Epithelial cell of esophagus (primary cell): ENCODE data around the gene MIA.
"Not testable (repeated sequence)": the region's sequence is repeated elsewhere in the genome, so short reads cannot be mapped to it uniquely, and the experiment has no call there.

Experiments used
- DNase-seq: peaks from one replicate; pipeline ENCODE4 v3.0.0; 2010; ENCODE audit warnings: low read depth
- H3K4me3 ChIP-seq: 2 replicates; pipeline ENCODE4 v1.5.1; 2011; ENCODE audit warnings: mild to moderate bottlenecking, low read length, control low read depth
- TF ChIP-seq, protein P1 (sequence below): IDR thresholded peaks from 2 replicates; pipeline ENCODE4 v1.5.1; 2011; ENCODE audit warnings: low read depth, mild to moderate bottlenecking, low read length, control low read depth, inconsistent platforms; ENCODE audit not compliant: insufficient read depth; ENCODE audit errors: missing control alignments

MIA gene

DNA sequence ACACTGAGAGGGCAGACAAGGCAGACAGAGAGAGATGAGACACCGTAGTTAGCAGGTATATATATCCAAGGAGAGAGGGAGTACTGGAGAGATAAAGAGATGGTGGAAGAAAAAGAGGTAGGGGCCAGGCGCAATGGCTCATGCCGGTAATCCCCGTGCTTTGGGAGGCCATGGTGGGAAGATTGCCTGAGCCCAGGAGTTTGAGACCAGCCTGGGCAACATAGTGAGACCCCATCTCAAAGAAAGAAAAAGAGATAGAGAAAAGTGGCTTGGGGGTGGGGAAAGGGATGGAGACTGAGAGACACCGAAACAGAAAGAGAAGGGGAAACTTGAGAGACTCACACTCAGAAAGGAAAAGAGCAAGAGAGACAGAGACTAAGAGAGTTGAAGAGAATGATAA lies 5.3 kb downstream of the MIA start:
- TF ChIP-seq, protein P1, sequence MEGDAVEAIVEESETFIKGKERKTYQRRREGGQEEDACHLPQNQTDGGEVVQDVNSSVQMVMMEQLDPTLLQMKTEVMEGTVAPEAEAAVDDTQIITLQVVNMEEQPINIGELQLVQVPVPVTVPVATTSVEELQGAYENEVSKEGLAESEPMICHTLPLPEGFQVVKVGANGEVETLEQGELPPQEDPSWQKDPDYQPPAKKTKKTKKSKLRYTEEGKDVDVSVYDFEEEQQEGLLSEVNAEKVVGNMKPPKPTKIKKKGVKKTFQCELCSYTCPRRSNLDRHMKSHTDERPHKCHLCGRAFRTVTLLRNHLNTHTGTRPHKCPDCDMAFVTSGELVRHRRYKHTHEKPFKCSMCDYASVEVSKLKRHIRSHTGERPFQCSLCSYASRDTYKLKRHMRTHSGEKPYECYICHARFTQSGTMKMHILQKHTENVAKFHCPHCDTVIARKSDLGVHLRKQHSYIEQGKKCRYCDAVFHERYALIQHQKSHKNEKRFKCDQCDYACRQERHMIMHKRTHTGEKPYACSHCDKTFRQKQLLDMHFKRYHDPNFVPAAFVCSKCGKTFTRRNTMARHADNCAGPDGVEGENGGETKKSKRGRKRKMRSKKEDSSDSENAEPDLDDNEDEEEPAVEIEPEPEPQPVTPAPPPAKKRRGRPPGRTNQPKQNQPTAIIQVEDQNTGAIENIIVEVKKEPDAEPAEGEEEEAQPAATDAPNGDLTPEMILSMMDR, result no peak
- no peak for DNase-seq
- H3K4me3 ChIP-seq, result no peak overlapping the region

DNA sequence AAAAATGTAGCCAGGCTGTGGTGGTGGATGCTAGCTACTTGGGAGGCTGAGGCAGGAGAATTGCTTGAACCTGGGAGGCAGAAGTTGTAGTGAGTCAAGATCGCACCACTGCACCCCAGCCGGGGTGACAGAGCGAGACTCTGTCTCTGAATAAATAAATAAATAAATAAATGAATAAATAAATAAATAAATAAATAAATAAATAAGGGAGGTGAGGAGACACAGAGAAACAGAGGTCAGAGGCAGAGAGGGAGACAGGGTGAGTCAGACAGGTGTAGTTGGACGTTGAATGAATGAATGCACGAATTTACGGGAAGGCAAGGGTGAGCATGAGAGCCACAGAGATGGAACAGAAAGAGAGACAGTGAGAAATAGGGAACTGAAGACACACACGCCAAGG lies 5.8 kb downstream of the MIA start:
- H3K4me3 ChIP-seq, result no peak overlapping the region
- no peak for DNase-seq
- TF ChIP-seq, protein P1, result no peak

DNA sequence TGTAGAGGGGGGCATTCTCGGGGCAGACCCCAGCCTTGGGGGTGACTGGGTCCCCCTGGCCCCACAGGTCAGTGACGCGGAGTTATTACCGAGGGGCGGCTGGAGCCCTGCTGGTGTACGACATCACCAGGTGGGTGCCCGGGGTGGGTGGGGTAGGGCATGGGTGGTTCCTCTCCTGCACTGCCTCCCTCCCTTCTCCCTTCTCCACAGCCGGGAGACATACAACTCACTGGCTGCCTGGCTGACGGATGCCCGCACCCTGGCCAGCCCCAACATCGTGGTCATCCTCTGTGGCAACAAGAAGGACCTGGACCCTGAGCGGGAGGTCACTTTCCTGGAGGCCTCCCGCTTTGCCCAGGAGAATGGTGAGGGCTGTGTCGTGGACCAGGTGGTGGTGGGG lies 8.4 kb downstream of the MIA start:
- no peak for DNase-seq
- TF ChIP-seq, protein P1, result no peak
- H3K4me3 ChIP-seq, result no peak overlapping the region

DNA sequence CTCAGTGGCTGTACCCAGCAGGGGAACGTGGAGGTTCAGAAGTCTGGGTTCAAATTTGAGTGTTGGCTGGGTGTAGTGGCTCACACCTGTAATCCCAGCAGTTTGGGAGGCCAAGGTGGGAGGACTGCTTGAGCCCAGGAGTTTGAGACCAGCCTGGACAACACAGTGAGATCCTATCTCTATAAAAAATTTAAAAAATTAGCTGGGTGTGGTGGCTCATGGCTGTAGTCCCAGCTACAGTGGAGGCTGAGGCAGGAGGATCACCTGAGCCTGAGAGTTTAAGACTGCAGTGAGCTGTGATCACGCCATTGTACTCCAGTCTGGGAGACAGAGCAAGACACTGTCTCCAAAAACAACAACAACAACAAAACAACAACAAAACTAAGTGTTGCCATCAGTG lies 8.8 kb downstream of the MIA start:
- DNase-seq, H3K4me3 ChIP-seq: not testable (repeated sequence)

DNA sequence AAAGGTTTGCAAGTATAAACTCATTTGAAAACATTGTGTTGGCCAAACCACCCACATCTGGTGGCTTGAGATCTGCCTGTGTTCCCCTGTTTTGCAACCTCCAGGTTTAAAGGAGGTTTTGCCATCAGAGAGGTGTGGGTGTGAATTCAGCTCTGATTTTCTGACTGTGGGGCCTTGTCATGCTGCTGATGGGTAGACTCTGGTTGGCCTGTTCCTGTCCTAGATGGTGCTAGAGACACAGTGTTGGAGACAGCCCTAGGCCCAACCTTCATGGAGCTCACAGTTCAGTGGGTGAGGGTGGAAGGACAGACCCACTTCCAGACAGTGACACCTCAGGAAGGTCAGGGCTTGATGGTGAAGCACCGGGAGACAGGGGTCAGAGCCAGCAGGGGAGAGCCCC lies 10.2 kb downstream of the MIA start:
- no peak for DNase-seq
- TF ChIP-seq, protein P1, result no peak
- H3K4me3 ChIP-seq, result no peak overlapping the region

DNA sequence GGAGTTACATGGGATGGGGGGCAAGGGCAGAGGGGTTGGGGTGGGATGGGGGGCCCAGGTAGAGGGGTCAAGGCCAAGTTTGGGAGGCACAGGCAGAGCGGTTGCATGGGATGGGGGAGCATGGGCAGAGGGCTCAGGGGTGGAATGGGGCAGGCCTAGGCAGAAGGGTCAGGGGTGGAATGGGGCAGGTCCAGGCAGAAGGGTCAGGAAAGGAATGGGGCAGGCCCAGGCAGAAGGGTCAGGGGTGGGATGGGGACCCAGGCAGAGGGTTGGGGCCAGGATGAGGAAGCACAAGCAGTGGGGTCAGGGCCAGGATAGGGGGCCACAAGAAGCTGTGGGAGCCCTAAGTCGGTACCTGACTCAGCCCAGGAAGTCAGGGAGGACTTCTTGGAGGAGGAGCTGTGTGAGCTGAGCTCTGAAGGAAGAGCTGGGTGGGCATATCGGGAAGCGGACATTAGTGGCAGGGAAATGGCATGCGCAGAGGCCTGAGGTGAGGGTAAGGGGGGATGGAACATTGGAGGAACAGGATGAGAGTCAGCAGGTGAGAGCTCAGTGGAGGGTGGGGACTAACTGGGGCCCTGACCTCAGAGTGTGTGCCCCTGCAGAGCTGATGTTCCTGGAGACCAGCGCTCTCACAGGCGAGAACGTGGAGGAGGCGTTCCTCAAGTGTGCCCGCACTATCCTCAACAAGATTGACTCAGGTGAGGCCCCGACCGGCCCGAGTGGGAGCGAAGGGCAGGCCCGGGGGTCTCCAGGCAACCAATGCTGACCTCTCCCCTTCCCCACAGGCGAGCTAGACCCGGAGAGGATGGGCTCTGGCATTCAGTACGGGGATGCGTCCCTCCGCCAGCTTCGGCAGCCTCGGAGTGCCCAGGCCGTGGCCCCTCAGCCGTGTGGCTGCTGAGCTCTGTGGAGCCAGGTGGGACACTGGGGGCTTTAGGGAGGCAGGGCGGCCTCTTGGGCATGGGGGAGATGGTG lies 11.0 kb downstream of the MIA start:
- TF ChIP-seq, protein P1, result no peak
- DNase-seq, result no peak
- H3K4me3 ChIP-seq, result no peak overlapping the region

DNA sequence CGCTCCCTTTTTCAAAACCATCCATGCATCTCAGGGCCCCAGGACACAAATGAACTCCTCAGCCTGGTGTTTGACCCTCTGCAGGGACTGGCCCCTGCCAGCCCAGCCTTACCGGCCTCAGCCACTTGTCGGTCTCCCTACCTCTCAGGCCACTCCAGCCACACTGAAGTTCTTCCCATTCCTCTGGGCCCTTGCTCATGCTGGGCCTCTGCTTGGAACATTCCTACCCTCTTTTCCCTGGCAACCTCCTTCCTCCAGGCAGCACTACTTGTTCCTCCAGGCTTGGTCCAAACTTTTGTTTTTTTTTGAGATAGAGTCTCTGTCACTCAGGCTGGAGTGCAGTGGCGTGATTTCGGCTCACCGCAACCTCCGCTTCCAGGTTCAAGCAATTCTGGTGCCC lies 16.0 kb downstream of the MIA start:
- TF ChIP-seq, protein P1, result no peak
- H3K4me3 ChIP-seq, result no peak overlapping the region
- DNase-seq, result no peak
